Measurements from ENCODE around the gene RAB17. TPM values are rescaled to one million over a fixed set of nuclear protein-coding genes. Genes with fewer than 3 reads are reported as not detected.

The RAB17 gene
- total and polyA plus RNA-seq, 8 donors, result 19.2 to 130 (median 30.7) TPM

GRCh38 chr2:237549643-237550415, 40.7 kb downstream of the RAB17 start:
- TF ChIP-seq CTCF (IDR thresholded peaks at IDR 0.05), result no peak
- Histone ChIP-seq H3K4me1 (no peaks in the 10 kb centered on the region), H3K36me3 (no peaks in the 10 kb centered on the region), H3K27me3 (no peaks in the 10 kb centered on the region), H3K9me3 (no peaks in the 10 kb centered on the region), H3K4me3 (no peak overlapping the region), H3K27ac (no peak overlapping the region)
- DNase-seq (peak in 1 of 6 donors; percentile 35), ATAC-seq (no peak), FAIRE-seq (no peak)
- intact Hi-C loops (cut with DNase I), result no loop called here
- 78 to 85% methylated on average over 17 of the region's 17 CpGs for WGBS, 2 donors

- Histone ChIP-seq H3K27me3 (no peaks in the 10 kb centered on the region), H3K27ac (no peak overlapping the region), H3K36me3 (no peaks in the 10 kb centered on the region), H3K4me1 (no peaks in the 10 kb centered on the region), H3K9me3 (no peaks in the 10 kb centered on the region), H3K4me3 (no peak overlapping the region)
- TF ChIP-seq CTCF (IDR thresholded peaks at IDR 0.05), result no peak
- 87 to 92% methylated on average over 8 of the region's 8 CpGs for WGBS, 2 donors
- intact Hi-C loops (cut with DNase I), result no loop called here
- no peak for FAIRE-seq
- peak in 1 of 6 donors; percentile 35 for DNase-seq
- no peak for ATAC-seq
Observed at GRCh38 chr2:237549216-237549615, 41.3 kb downstream of the RAB17 start.

GRCh38 chr2:237547841-237548416, 42.6 kb downstream of the RAB17 start:
- DNase-seq (peak in 1 of 6 donors; percentile 52), ATAC-seq (no peak), FAIRE-seq (no peak)
- Histone ChIP-seq H3K27me3 (no peaks in the 10 kb centered on the region), H3K4me1 (no peaks in the 10 kb centered on the region), H3K4me3 (no peak overlapping the region), H3K27ac (no peak overlapping the region), H3K9me3 (no peaks in the 10 kb centered on the region), H3K36me3 (no peaks in the 10 kb centered on the region)
- intact Hi-C loops (cut with DNase I), result no loop called here
- 73 to 78% methylated on average over 11 of the region's 11 CpGs for WGBS, 2 donors
- no peak for TF ChIP-seq CTCF (IDR thresholded peaks at IDR 0.05)

GRCh38 chr2:237546876-237547395, 43.6 kb downstream of the RAB17 start:
- WGBS, 2 donors, result 85 to 93% methylated on average over 13 of the region's 13 CpGs
- ATAC-seq (no peak), DNase-seq (peak in 1 of 6 donors; percentile 35), FAIRE-seq (no peak)
- Histone ChIP-seq H3K4me3 (no peak overlapping the region), H3K27me3 (no peaks in the 10 kb centered on the region), H3K9me3 (no peaks in the 10 kb centered on the region), H3K27ac (no peak overlapping the region), H3K4me1 (no peaks in the 10 kb centered on the region), H3K36me3 (no peaks in the 10 kb centered on the region)
- intact Hi-C loops (cut with DNase I), result no loop called here
- no peak for TF ChIP-seq CTCF (IDR thresholded peaks at IDR 0.05)

All from pancreas (tissue), 10 donors.